HG03139 (cell line): ENCODE measurements around the gene MFSD2B.
"Not testable (repeated sequence)": the region's sequence is repeated elsewhere in the genome, so short reads cannot be mapped to it uniquely, and the experiment has no call there.

Source experiments
- ATAC-seq: cut with Tn5 transposase; IDR thresholded peaks from one replicate; pipeline ENCODE4 v1.9.1; 2021; ENCODE audit not compliant: unreplicated experiment

Gene MFSD2B

GRCh38 chr2:24009680-24010476 is at the start of gene MFSD2B:
MFSD2B (plus strand) TSS chr2:24010085; CDS start chr2:24010097, 12 bp downstream.
- no peak for ATAC-seq

- ATAC-seq, result no peak
Observed at GRCh38 chr2:23967846-23968245, 42.0 kb upstream of the MFSD2B start.

GRCh38 chr2:23976883-23977282 is 33.0 kb upstream of the MFSD2B start:
- no peak for ATAC-seq

GRCh38 chr2:23988371-23988770 is 21.5 kb upstream of the MFSD2B start:
- no peak for ATAC-seq

GRCh38 chr2:23992931-23993330 is 17.0 kb upstream of the MFSD2B start:
- ATAC-seq, result no peak

- ATAC-seq, result no peak
Observed at GRCh38 chr2:23993736-23994269, 16.1 kb upstream of the MFSD2B start.

GRCh38 chr2:23994567-23994966 is 15.3 kb upstream of the MFSD2B start:
- no peak for ATAC-seq

- no peak for ATAC-seq
Observed at GRCh38 chr2:24007693-24008092, 2.2 kb upstream of the MFSD2B start.

GRCh38 chr2:24008672-24009366 is 1.1 kb upstream of the MFSD2B start:
- ATAC-seq, result no peak

- no peak for ATAC-seq
Observed at GRCh38 chr2:24009367-24009679, 562 bp upstream of the MFSD2B start.

- ATAC-seq, result no peak
Observed at GRCh38 chr2:24010477-24011249, 778 bp downstream of the MFSD2B start.

- ATAC-seq, result no peak
Observed at GRCh38 chr2:24011250-24012104, 1.6 kb downstream of the MFSD2B start.

GRCh38 chr2:24012521-24013188 is 2.8 kb downstream of the MFSD2B start:
- ATAC-seq, result no peak

- not testable (repeated sequence) for ATAC-seq
Observed at GRCh38 chr2:24014902-24015301, 5.0 kb downstream of the MFSD2B start.

GRCh38 chr2:24015562-24016375 is 5.9 kb downstream of the MFSD2B start:
- no peak for ATAC-seq

GRCh38 chr2:24016376-24016761 is 6.5 kb downstream of the MFSD2B start:
- ATAC-seq, result no peak

GRCh38 chr2:24016853-24017703 is 7.2 kb downstream of the MFSD2B start:
- no peak for ATAC-seq

GRCh38 chr2:24017711-24018110 is 7.8 kb downstream of the MFSD2B start:
- no peak for ATAC-seq
